Activated naive CD4-positive, alpha-beta T cell (primary cell): ENCODE measurements around the gene PREP.

Experiments used
- DNase-seq, 4 experiments: peaks; one replicate each; lab custom pipeline; 2025; lab: John Stamatoyannopoulos, UW

Gene PREP

GRCh38 chr6:105397987-105398386, 4.9 kb downstream of the PREP start:
- no peak for DNase-seq

GRCh38 chr6:105391705-105392104, 11.2 kb downstream of the PREP start:
- DNase-seq, result no peak

- no peak for DNase-seq
These were observed 13.3 kb downstream of the PREP start for GRCh38 chr6:105389543-105389942.

GRCh38 chr6:105388392-105388791, 14.5 kb downstream of the PREP start:
- DNase-seq, result no peak

GRCh38 chr6:105384004-105384403, 18.9 kb downstream of the PREP start:
- DNase-seq, result no peak

- no peak for DNase-seq
These were observed 19.9 kb downstream of the PREP start for GRCh38 chr6:105382958-105383357.

- DNase-seq, result no peak
These were observed 20.4 kb downstream of the PREP start for GRCh38 chr6:105382496-105382895.

GRCh38 chr6:105380634-105381033, 22.2 kb downstream of the PREP start:
- DNase-seq, result no peak

GRCh38 chr6:105375797-105376196, 27.1 kb downstream of the PREP start:
- DNase-seq, result no peak

- DNase-seq, result no peak
These were observed 28.9 kb downstream of the PREP start for GRCh38 chr6:105374010-105374420.

- DNase-seq, result no peak
These were observed 29.4 kb downstream of the PREP start for GRCh38 chr6:105373481-105373880.

GRCh38 chr6:105372849-105373182, 30.1 kb downstream of the PREP start:
- no peak for DNase-seq

GRCh38 chr6:105372142-105372848, 30.6 kb downstream of the PREP start:
- no peak for DNase-seq

GRCh38 chr6:105370351-105370750, 32.5 kb downstream of the PREP start:
- DNase-seq, result no peak

- DNase-seq, result no peak
These were observed 33.7 kb downstream of the PREP start for GRCh38 chr6:105369145-105369544.

GRCh38 chr6:105364243-105364642, 38.6 kb downstream of the PREP start:
- no peak for DNase-seq

- no peak for DNase-seq
These were observed 39.7 kb downstream of the PREP start for GRCh38 chr6:105363100-105363754.

GRCh38 chr6:105359419-105360370, 43.2 kb downstream of the PREP start:
- DNase-seq, result no peak

- no peak for DNase-seq
These were observed 45.7 kb downstream of the PREP start for GRCh38 chr6:105357165-105357564.

- DNase-seq, result no peak
These were observed 50.8 kb downstream of the PREP start for GRCh38 chr6:105352037-105352617.

GRCh38 chr6:105348897-105349296, 54.0 kb downstream of the PREP start:
- DNase-seq, result no peak

GRCh38 chr6:105346052-105346451, 56.8 kb downstream of the PREP start:
- DNase-seq, result no peak
